Mesendoderm (in vitro differentiated cells): ENCODE data around the gene DECR2.

ENCODE experiments used
- DNase-seq: peaks from one replicate; pipeline ENCODE4 v3.0.0; 2013
- H2AK5ac ChIP-seq: 2 replicates; pipeline ENCODE4 v1.6.1; 2013; ENCODE audit warnings: low read length, inconsistent platforms
- H2BK120ac ChIP-seq: 2 replicates; pipeline ENCODE4 v1.6.1; 2013; ENCODE audit warnings: low read depth, mild to moderate bottlenecking, low read length, moderate library complexity, mixed read lengths
- H2BK15ac ChIP-seq: replicated peaks from 2 replicates; pipeline ENCODE4 v1.6.1; 2013; ENCODE audit warnings: low read depth, mild to moderate bottlenecking, moderate library complexity
- H2BK5ac ChIP-seq: 2 replicates; pipeline ENCODE4 v1.6.1; 2013; ENCODE audit warnings: low read length, inconsistent platforms
- H3K18ac ChIP-seq: 2 replicates; pipeline ENCODE4 v1.6.1; 2013; ENCODE audit warnings: mild to moderate bottlenecking, low read length, mixed read lengths
- H3K23ac ChIP-seq: one replicate; pipeline ENCODE4 v1.6.1; 2013; ENCODE audit warnings: low read length
- H3K27ac ChIP-seq: 2 replicates; pipeline ENCODE4 v1.5.1; 2013; ENCODE audit warnings: low read depth, mild to moderate bottlenecking, inconsistent platforms, low read length, moderate library complexity
- H3K27me3 ChIP-seq: 2 replicates; pipeline ENCODE4 v1.6.1; 2013; ENCODE audit warnings: low read length, control low read depth, mild to moderate bottlenecking, inconsistent platforms; ENCODE audit not compliant: insufficient read depth, poor library complexity
- H3K36me3 ChIP-seq: 2 replicates; pipeline ENCODE4 v1.6.1; 2013; ENCODE audit warnings: low read length, inconsistent platforms; ENCODE audit not compliant: control insufficient read depth, insufficient read depth
- H3K4ac ChIP-seq: one replicate; pipeline ENCODE4 v1.6.1; 2013; ENCODE audit warnings: low read depth, mild to moderate bottlenecking, low read length, moderate library complexity
- H3K4me1 ChIP-seq: 2 replicates; pipeline ENCODE4 v1.6.1; 2013; ENCODE audit warnings: low read depth, low read length, inconsistent platforms; ENCODE audit not compliant: control insufficient read depth
- H3K4me2 ChIP-seq: 2 replicates; pipeline ENCODE4 v1.6.1; 2013; ENCODE audit warnings: low read length
- H3K4me3 ChIP-seq: 2 replicates; pipeline ENCODE4 v1.5.1; 2013; ENCODE audit warnings: mild to moderate bottlenecking, low read length
- H3K56ac ChIP-seq: one replicate; pipeline ENCODE4 v1.6.1; 2013; ENCODE audit warnings: low read length
- H3K79me1 ChIP-seq: 2 replicates; pipeline ENCODE4 v1.6.1; 2013; ENCODE audit warnings: low read length, inconsistent platforms
- H3K79me2 ChIP-seq: 2 replicates; pipeline ENCODE4 v1.6.1; 2013; ENCODE audit warnings: mild to moderate bottlenecking, low read length; ENCODE audit not compliant: control insufficient read depth, insufficient read depth
- H3K9ac ChIP-seq: 2 replicates; pipeline ENCODE4 v1.6.1; 2013; ENCODE audit warnings: low read length, inconsistent platforms
- H4K5ac ChIP-seq: one replicate; pipeline ENCODE4 v1.6.1; 2013; ENCODE audit warnings: low read length
- H4K8ac ChIP-seq: one replicate; pipeline ENCODE4 v1.6.1; 2013; ENCODE audit warnings: low read depth, mild to moderate bottlenecking, control low read depth, low read length, moderate library complexity
- WGBS: extraction: QIAGEN DNeasy Blood & Tissue Kit; methylation state at CpG from one replicate; pipeline ENCODE4 v1.1.7; 2013; ENCODE audit warnings: low lambda C conversion rate, missing lambda C conversion rate; ENCODE audit not compliant: insufficient coverage; ENCODE audit errors: extremely low coverage; 5-methylcytosine and 5-hydroxymethylcytosine counted together

The DECR2 gene

DNA sequence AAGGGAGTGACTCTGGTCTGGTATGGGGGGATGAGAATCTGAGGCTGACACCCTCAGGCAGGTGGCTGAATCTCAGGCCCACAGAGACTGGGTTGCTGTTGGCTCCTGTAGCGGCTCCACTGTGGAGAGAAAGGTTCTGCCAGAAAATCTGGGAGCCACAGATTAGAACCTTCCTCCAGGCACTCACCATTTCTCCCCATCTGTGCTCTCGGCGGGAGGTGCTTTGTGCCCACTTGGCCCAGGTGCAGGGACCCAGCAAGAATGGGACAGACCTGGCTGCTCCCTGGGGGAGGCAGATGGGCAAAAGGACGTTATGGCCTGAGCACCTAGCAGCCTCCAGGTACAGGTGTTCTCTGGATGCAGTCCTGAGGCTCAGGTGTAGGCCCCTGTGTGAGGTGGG is 43.9 kb downstream of the DECR2 start:
- H3K9ac ChIP-seq, result no peak overlapping the region
- no peaks in the 10 kb centered on the region for H3K4me1 ChIP-seq
- peaks cover 9% of the 10 kb centered on the region for H3K79me2 ChIP-seq
- H3K4me3 ChIP-seq, result no peak overlapping the region
- no peak overlapping the region for H2BK5ac ChIP-seq
- no peak overlapping the region for H3K4ac ChIP-seq
- no peak overlapping the region for H3K4me2 ChIP-seq
- H3K27me3 ChIP-seq, result no peaks in the 10 kb centered on the region
- DNase-seq, result no peak
- H3K18ac ChIP-seq, result no peak overlapping the region
- no peak overlapping the region for H4K8ac ChIP-seq
- no CpG with 5 or more reads among the region's 4 CpGs for WGBS
- H2BK120ac ChIP-seq, result no peak overlapping the region
- H2AK5ac ChIP-seq, result no peak overlapping the region
- H4K5ac ChIP-seq, result no peak overlapping the region
- peaks cover 16% of the 10 kb centered on the region for H3K79me1 ChIP-seq
- no peaks in the 10 kb centered on the region for H3K36me3 ChIP-seq
- no peak overlapping the region for H3K56ac ChIP-seq
- H3K23ac ChIP-seq, result no peak overlapping the region
- H3K27ac ChIP-seq, result no peak overlapping the region
- no peak overlapping the region for H2BK15ac ChIP-seq

DNA sequence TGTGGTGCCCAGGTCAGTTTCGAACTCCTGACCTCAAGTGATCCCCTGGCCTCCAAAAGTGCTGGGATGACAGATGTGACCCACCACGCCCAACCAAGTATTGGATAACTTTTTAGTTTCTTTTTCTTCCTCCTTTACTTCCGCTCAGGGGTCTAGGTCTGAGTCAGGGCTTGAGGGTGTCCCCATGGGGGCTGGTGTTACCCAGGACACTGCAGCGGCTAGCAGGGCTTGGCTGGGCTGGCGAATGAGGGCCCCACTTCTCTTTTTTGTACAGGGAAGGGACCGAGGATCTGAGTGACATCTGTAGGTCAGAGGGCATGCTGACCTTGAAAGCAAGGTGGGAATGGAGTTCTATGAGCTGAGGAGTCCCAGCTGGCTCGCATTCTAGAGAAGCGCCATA is 48.7 kb downstream of the DECR2 start:
- Histone ChIP-seq H3K9ac (no peak overlapping the region), H3K18ac (no peak overlapping the region), H3K4ac (no peak overlapping the region), H3K4me2 (no peak overlapping the region), H3K27me3 (no peaks in the 10 kb centered on the region), H3K36me3 (no peaks in the 10 kb centered on the region), H2BK120ac (no peak overlapping the region), H3K56ac (no peak overlapping the region), H3K4me3 (no peak overlapping the region), H3K79me2 (peaks cover 3% of the 10 kb centered on the region), H2BK5ac (no peak overlapping the region), H3K4me1 (no peaks in the 10 kb centered on the region), H4K8ac (no peak overlapping the region), H2BK15ac (no peak overlapping the region), H3K79me1 (peaks cover 12% of the 10 kb centered on the region), H3K23ac (no peak overlapping the region), H4K5ac (no peak overlapping the region), H3K27ac (no peak overlapping the region), H2AK5ac (no peak overlapping the region)
- no CpG with 5 or more reads among the region's 8 CpGs for WGBS
- no peak for DNase-seq

DNA sequence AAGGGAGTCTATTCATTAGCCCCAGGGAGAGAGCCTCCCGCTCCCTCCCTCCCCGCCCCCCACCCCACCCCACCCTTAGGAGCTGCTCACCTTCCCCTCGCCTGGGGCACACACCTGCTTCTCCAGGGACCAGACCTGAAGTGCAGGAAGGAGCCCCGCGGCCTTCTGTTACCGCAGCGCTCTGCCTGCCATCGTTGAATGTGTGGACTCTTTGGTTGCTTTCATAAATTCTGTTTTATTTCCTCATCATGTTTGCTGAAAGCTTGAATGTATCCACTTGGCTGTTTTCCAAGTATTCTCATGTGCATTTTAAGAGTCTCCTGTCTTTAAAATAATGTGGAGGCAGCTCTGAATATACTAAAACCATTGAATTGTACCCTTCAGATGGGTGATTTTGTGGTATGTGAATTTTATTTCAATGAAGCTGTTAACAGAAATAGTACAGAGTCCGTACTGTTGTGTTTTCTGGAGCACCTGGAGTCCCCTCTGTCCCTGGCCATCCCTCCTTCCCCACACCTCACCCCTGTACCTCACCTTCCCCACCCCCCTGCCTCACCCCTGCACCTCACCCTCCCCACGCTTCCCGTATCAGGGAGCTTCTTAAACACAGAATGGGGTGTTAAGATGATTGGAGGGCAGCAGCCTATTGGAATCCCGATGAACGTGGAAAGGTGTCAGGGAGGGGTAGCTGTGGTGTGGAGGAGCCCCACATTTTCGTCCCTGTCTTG is 49.3 kb downstream of the DECR2 start:
- no peaks in the 10 kb centered on the region for H3K36me3 ChIP-seq
- H3K23ac ChIP-seq, result no peak overlapping the region
- H3K4me3 ChIP-seq, result no peak overlapping the region
- H3K56ac ChIP-seq, result no peak overlapping the region
- H3K79me1 ChIP-seq, result peaks cover 9% of the 10 kb centered on the region
- H2BK120ac ChIP-seq, result no peak overlapping the region
- H3K9ac ChIP-seq, result no peak overlapping the region
- no peak overlapping the region for H3K27ac ChIP-seq
- WGBS, result no CpG with 5 or more reads among the region's 14 CpGs
- H4K8ac ChIP-seq, result no peak overlapping the region
- no peak overlapping the region for H2BK5ac ChIP-seq
- no peak overlapping the region for H4K5ac ChIP-seq
- no peaks in the 10 kb centered on the region for H3K4me1 ChIP-seq
- no peak overlapping the region for H3K4me2 ChIP-seq
- no peak overlapping the region for H2AK5ac ChIP-seq
- H2BK15ac ChIP-seq, result no peak overlapping the region
- no peak overlapping the region for H3K4ac ChIP-seq
- DNase-seq, result no peak
- H3K18ac ChIP-seq, result no peak overlapping the region
- H3K79me2 ChIP-seq, result no peaks in the 10 kb centered on the region
- H3K27me3 ChIP-seq, result no peaks in the 10 kb centered on the region

DNA sequence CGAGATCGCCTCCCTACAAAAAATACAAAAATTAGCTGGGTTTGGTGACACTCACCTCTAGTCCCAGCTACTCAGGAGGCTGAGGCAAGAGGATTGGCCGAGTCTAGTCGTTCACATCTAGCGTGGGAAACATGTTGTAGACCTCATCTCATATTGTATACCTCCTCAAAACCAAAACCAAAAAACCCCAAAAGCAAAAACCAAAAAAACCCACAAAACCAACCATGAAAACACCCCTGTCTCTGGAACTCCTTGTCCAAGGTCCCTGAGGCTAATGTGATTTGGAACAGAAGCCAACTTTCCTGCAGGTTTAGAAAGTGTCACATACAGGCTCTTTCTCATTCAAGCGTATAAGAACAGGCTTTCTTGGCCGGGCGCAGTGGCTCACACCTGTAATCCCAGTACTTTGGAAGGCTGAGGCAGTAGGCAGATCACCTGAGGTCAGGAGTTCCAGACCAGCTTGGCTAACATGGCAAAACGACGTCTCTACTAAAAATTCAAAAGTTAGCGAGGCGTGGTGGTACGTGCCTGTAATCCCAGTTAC is 52.8 kb downstream of the DECR2 start:
- Histone ChIP-seq H3K4ac (no peak overlapping the region), H2BK15ac (no peak overlapping the region), H4K8ac (no peak overlapping the region), H3K4me3 (no peak overlapping the region), H3K4me2 (no peak overlapping the region), H3K18ac (no peak overlapping the region), H3K9ac (no peak overlapping the region), H3K36me3 (no peaks in the 10 kb centered on the region), H3K4me1 (peaks cover 8% of the 10 kb centered on the region), H2BK5ac (no peak overlapping the region), H3K23ac (no peak overlapping the region), H3K27me3 (no peaks in the 10 kb centered on the region), H3K79me1 (peaks cover 8% of the 10 kb centered on the region), H2AK5ac (no peak overlapping the region), H3K79me2 (peaks cover 6% of the 10 kb centered on the region), H4K5ac (no peak overlapping the region), H2BK120ac (no peak overlapping the region), H3K56ac (no peak overlapping the region), H3K27ac (no peak overlapping the region)
- WGBS, result no CpG with 5 or more reads among the region's 13 CpGs
- no peak for DNase-seq

DNA sequence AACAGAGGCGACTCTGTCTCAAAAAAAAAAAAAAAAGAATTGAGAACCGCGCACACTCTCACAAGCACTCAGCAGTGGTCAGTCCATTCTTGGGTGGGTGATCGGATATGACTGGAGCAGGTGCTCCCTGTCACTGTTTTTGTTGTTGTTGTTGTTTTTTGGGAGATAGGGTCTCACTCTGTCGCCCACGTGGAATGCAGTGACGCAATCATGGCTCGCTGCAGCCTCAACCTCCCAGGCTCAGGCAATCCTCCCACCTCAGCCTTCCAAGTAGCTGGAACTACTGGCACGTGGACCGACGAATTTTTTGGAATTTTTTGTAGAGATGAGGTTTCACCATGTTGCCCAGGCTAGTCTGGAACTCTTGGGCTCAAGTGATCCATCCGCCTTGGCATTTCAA is 53.8 kb downstream of the DECR2 start:
- Histone ChIP-seq H3K23ac (no peak overlapping the region), H3K79me2 (peaks cover 6% of the 10 kb centered on the region), H3K79me1 (peaks cover 6% of the 10 kb centered on the region), H3K27me3 (no peaks in the 10 kb centered on the region), H3K27ac (no peak overlapping the region), H3K18ac (no peak overlapping the region), H3K4ac (no peak overlapping the region), H2BK5ac (no peak overlapping the region), H3K9ac (no peak overlapping the region), H3K4me2 (no peak overlapping the region), H3K4me1 (peaks cover 9% of the 10 kb centered on the region), H3K4me3 (no peak overlapping the region), H4K8ac (no peak overlapping the region), H3K36me3 (no peaks in the 10 kb centered on the region), H2AK5ac (no peak overlapping the region), H3K56ac (no peak overlapping the region), H2BK120ac (no peak overlapping the region), H4K5ac (no peak overlapping the region), H2BK15ac (no peak overlapping the region)
- DNase-seq, result no peak
- no CpG with 5 or more reads among the region's 12 CpGs for WGBS
